IMR-90 (cell line): Measurements from ENCODE around the gene EMP1. TPM values are rescaled to one million over a fixed set of nuclear protein-coding genes. Genes with fewer than 3 reads are reported as not detected.

Experiments used
- ATAC-seq: fragments of 200-7000 bp; cut with Tn5 transposase; 2 replicates; pipeline ENCODE4 v1.9.1; 2020; ENCODE audit warnings: low read depth, mild to moderate bottlenecking, moderate library complexity
- BruUV-seq: library from RNA; stranded (reverse); fragments of 400-500 nt; replicated peaks from 2 replicates; lab custom pipeline; 2021; lab: Mats Ljungman, UMichigan
- CTCF ChIA-PET: fragments of 300-600 bp; formaldehyde crosslinking; extraction: SDS; loops from one replicate; lab custom pipeline; 2021; ENCODE audit warnings: antibody characterized with exemption; lab: Yijun Ruan, JAX
- POLR2A ChIA-PET: fragments of 300-600 bp; sonication (Branson Sonifier 250); formaldehyde crosslinking; loops from one replicate; lab custom pipeline; 2022; ENCODE audit warnings: antibody characterized with exemption; ENCODE audit not compliant: unreplicated experiment; lab: Charles Lee
- DNase-seq: peaks from one replicate; pipeline ENCODE4 v3.0.0; 2013
- H2AFZ ChIP-seq: replicated peaks from 2 replicates; pipeline ENCODE3; 2013; ENCODE audit warnings: low read length, mild to moderate bottlenecking; ENCODE audit not compliant: poor library complexity
- H2AK5ac ChIP-seq: 2 replicates; pipeline ENCODE4 v1.6.1; 2013; ENCODE audit warnings: low read depth, low read length, inconsistent platforms
- H2AK9ac ChIP-seq: replicated peaks from 2 replicates; pipeline ENCODE3; 2013; ENCODE audit warnings: mild to moderate bottlenecking, low read depth, low read length, moderate library complexity; ENCODE audit not compliant: poor library complexity
- H2BK120ac ChIP-seq: 2 replicates; pipeline ENCODE4 v1.6.1; 2013; ENCODE audit warnings: low read depth, low read length, inconsistent platforms
- H2BK15ac ChIP-seq: 3 replicates; pipeline ENCODE4 v1.6.1; 2013; ENCODE audit warnings: low read depth, low read length, inconsistent platforms
- H2BK20ac ChIP-seq: 2 replicates; pipeline ENCODE4 v1.6.1; 2013; ENCODE audit warnings: low read depth, mild to moderate bottlenecking, inconsistent platforms, low read length, moderate library complexity
- H2BK5ac ChIP-seq: 2 replicates; pipeline ENCODE4 v1.6.1; 2013; ENCODE audit warnings: mild to moderate bottlenecking, low read depth, low read length, inconsistent platforms; ENCODE audit not compliant: poor library complexity, severe bottlenecking
- H3K14ac ChIP-seq: replicated peaks from 2 replicates; pipeline ENCODE4 v1.6.1; 2013; ENCODE audit warnings: low read depth, low read length, inconsistent platforms
- H3K18ac ChIP-seq: 2 replicates; pipeline ENCODE4 v1.6.1; 2013; ENCODE audit warnings: low read depth, low read length, control low read depth
- H3K23ac ChIP-seq: 2 replicates; pipeline ENCODE4 v1.6.1; 2013; ENCODE audit warnings: low read depth, low read length, inconsistent platforms
- H3K27ac ChIP-seq: 2 replicates; pipeline ENCODE4 v1.5.1; 2013; ENCODE audit warnings: mild to moderate bottlenecking, control low read depth, low read length; ENCODE audit not compliant: insufficient read depth
- H3K27me3 ChIP-seq: 2 replicates; pipeline ENCODE4 v1.6.1; 2013; ENCODE audit warnings: low read length; ENCODE audit not compliant: control insufficient read depth, insufficient read depth
- H3K36me3 ChIP-seq: 2 replicates; pipeline ENCODE4 v1.6.1; 2013; ENCODE audit warnings: low read length, mixed read lengths; ENCODE audit not compliant: control insufficient read depth, insufficient read depth
- H3K4ac ChIP-seq: 2 replicates; pipeline ENCODE4 v1.6.1; 2013; ENCODE audit warnings: low read depth, low read length, inconsistent platforms
- H3K4me1 ChIP-seq: 2 replicates; pipeline ENCODE4 v1.6.1; 2013; ENCODE audit warnings: low read length, mixed read lengths; ENCODE audit not compliant: control insufficient read depth, insufficient read depth
- H3K4me2 ChIP-seq: 2 replicates; pipeline ENCODE4 v1.6.1; 2013; ENCODE audit warnings: low read depth, mild to moderate bottlenecking, control low read depth, low read length, moderate library complexity
- H3K4me3 ChIP-seq: 2 replicates; pipeline ENCODE4 v1.5.1; 2013; ENCODE audit warnings: low read depth, mild to moderate bottlenecking, control low read depth, low read length, moderate library complexity; ENCODE audit not compliant: insufficient read depth
- H3K56ac ChIP-seq: 2 replicates; pipeline ENCODE4 v1.6.1; 2013; ENCODE audit warnings: low read length, inconsistent platforms; ENCODE audit not compliant: insufficient read depth; ENCODE audit errors: extremely low read depth
- H3K79me1 ChIP-seq, 2 experiments: 2 replicates each; pipeline ENCODE4 v1.6.1; 2013; ENCODE audit warnings: low read length in 2 of 2, inconsistent platforms in 1 of 2, low read depth in 1 of 2
- H3K9ac ChIP-seq: 2 replicates; pipeline ENCODE4 v1.6.1; 2013; ENCODE audit warnings: low read depth, low read length, control low read depth
- H3K9me1 ChIP-seq: 2 replicates; pipeline ENCODE4 v1.6.1; 2013; ENCODE audit warnings: low read length, inconsistent platforms; ENCODE audit not compliant: insufficient read depth
- H3K9me3 ChIP-seq: 2 replicates; pipeline ENCODE4 v1.6.1; 2013; ENCODE audit warnings: low read length; ENCODE audit not compliant: control insufficient read depth, insufficient read depth
- H4K20me1 ChIP-seq: 2 replicates; pipeline ENCODE4 v1.6.1; 2013; ENCODE audit warnings: low read length, inconsistent platforms; ENCODE audit not compliant: insufficient read depth
- H4K5ac ChIP-seq: 2 replicates; pipeline ENCODE4 v1.6.1; 2013; ENCODE audit warnings: mild to moderate bottlenecking, low read depth, low read length, control low read depth
- H4K8ac ChIP-seq, 2 experiments: 2 replicates each; pipeline ENCODE4 v1.6.1; 2013; ENCODE audit warnings: low read depth in 2 of 2, low read length in 2 of 2, control low read depth in 1 of 2, inconsistent platforms in 1 of 2
- H4K91ac ChIP-seq: 2 replicates; pipeline ENCODE4 v1.6.1; 2013; ENCODE audit warnings: low read depth, low read length, inconsistent platforms; ENCODE audit not compliant: insufficient read depth
- BHLHE40 ChIP-seq: fragments of 150-350 bp; IDR thresholded peaks from 2 replicates; pipeline ENCODE4 v1.6.1; 2016; ENCODE audit warnings: mild to moderate bottlenecking, low read depth, low read length
- CEBPB ChIP-seq: IDR thresholded peaks from 2 replicates; pipeline ENCODE4 v1.6.1; 2012; ENCODE audit warnings: low read depth, low read length, improper control_type of control experiment
- CHD1 ChIP-seq: IDR thresholded peaks from 2 replicates; pipeline ENCODE4 v1.6.1; 2012; ENCODE audit warnings: low read depth, low read length, improper control_type of control experiment
- CTCF ChIP-seq: conservative IDR thresholded peaks from 2 replicates; pipeline ENCODE4 v1.5.1; 2012; ENCODE audit warnings: mild to moderate bottlenecking, low read depth, low read length, improper control_type of control experiment
- FOS ChIP-seq: fragments of 150-350 bp; IDR thresholded peaks from 2 replicates; pipeline ENCODE4 v1.6.1; 2016; ENCODE audit warnings: low read depth, low read length
- MAFK ChIP-seq: IDR thresholded peaks from 2 replicates; pipeline ENCODE4 v1.6.1; 2012; ENCODE audit warnings: low read depth, low read length, improper control_type of control experiment
- MAZ ChIP-seq: IDR thresholded peaks from 2 replicates; pipeline ENCODE4 v1.6.1; 2012; ENCODE audit warnings: low read depth, mild to moderate bottlenecking, low read length, improper control_type of control experiment, moderate library complexity, borderline replicate concordance
- MXI1 ChIP-seq: IDR thresholded peaks from 2 replicates; pipeline ENCODE4 v1.6.1; 2012; ENCODE audit warnings: low read depth, mild to moderate bottlenecking, low read length, moderate library complexity, borderline replicate concordance
- NFE2L2 ChIP-seq: fragments of 150-350 bp; IDR thresholded peaks from 2 replicates; pipeline ENCODE4 v1.6.1; 2016; ENCODE audit warnings: low read depth, mild to moderate bottlenecking, low read length
- POLR2A ChIP-seq: IDR thresholded peaks from 2 replicates; pipeline ENCODE4 v1.6.1; 2012; ENCODE audit warnings: mild to moderate bottlenecking, low read depth, low read length
- RAD21 ChIP-seq: IDR thresholded peaks from 2 replicates; pipeline ENCODE4 v1.6.1; 2012; ENCODE audit warnings: low read length, improper control_type of control experiment
- RCOR1 ChIP-seq: IDR thresholded peaks from 2 replicates; pipeline ENCODE4 v1.6.1; 2012; ENCODE audit warnings: mild to moderate bottlenecking, low read length, improper control_type of control experiment; ENCODE audit not compliant: insufficient replicate concordance
- RFX5 ChIP-seq: IDR thresholded peaks from 2 replicates; pipeline ENCODE4 v1.8.0; 2012; ENCODE audit warnings: low read depth, mild to moderate bottlenecking, low read length, moderate library complexity
- SMC3 ChIP-seq: fragments of 150-350 bp; IDR thresholded peaks from 2 replicates; pipeline ENCODE4 v1.6.1; 2016; ENCODE audit warnings: low read depth, mild to moderate bottlenecking, antibody characterized with exemption, low read length, moderate library complexity
- WGBS, 2 experiments: methylation state at CpG; one replicate each; pipeline versions ENCODE4 v1.1.5 to v1.1.7; 2013; ENCODE audit warnings: missing lambda C conversion rate in 2 of 2; ENCODE audit not compliant: insufficient read length in 1 of 2; ENCODE audit errors: extremely low coverage in 2 of 2; 5-methylcytosine and 5-hydroxymethylcytosine counted together
- dilution Hi-C: fragments of 300-500 bp; cut with HindIII; formaldehyde crosslinking; loops from one replicate; pipeline ENCODE4 v1.14.3; 2018; ENCODE audit warnings: low sequenced_read_pairs; ENCODE audit not compliant: unreplicated experiment
- in situ Hi-C: fragments of 300-500 bp; cut with MboI; formaldehyde crosslinking; loops from 3 replicates; pipeline ENCODE4 v1.14.3; 2019; ENCODE audit warnings: low sequenced_read_pairs, inconsistent platforms, mixed read lengths
- intact Hi-C: fragments of 100-400 bp; cut with micrococcal nuclease; formaldehyde crosslinking; loops from 2 replicates; pipeline ENCODE4 v1.10.0; 2022
- polyA plus RNA-seq, 3 experiments: library from polyadenylated mRNA; depleted of rRNA; stranded (reverse); fragments of >200 nt; gene quantifications; 2 replicates each; pipeline ENCODE4 v1.2.3, GENCODE V29; 2012; ENCODE audit warnings: low replicate concordance in 1 of 3
- total RNA-seq: library from RNA; depleted of rRNA; stranded (reverse); fragments of >200 nt; gene quantifications from 2 replicates; pipeline ENCODE4 v1.2.3, GENCODE V29; 2012

The EMP1 gene
- total and polyA plus RNA-seq, 2 of the 4 experiments (the other 2 are of a cell fraction), result 137 to 201 TPM

- Histone ChIP-seq H3K4ac (peak overlapping the region; percentile 93), H3K9me1 (peaks cover 22% of the 10 kb centered on the region), H2BK20ac (peak overlapping the region; percentile 90), H2AK9ac (peak overlapping the region; percentile 82), H2BK120ac (peak overlapping the region; percentile 91), H3K27ac (peak overlapping the region; percentile 84), H3K27me3 (no peaks in the 10 kb centered on the region), H3K4me1 (peaks cover 23% of the 10 kb centered on the region), H3K9me3 (no peaks in the 10 kb centered on the region), H2BK15ac (peak overlapping the region; percentile 87), H2AFZ (peak overlapping the region; percentile 26), H3K79me1 (peaks cover 0 to 15% of the 10 kb centered on the region in 2 experiments; a peak in 1 of 4 replicates), H3K4me2 (peak overlapping the region; percentile 71), H3K36me3 (no peaks in the 10 kb centered on the region), H3K4me3 (no peak overlapping the region), H3K14ac (peak overlapping the region; percentile 92), H3K18ac (peak overlapping the region; percentile 94), H2AK5ac (peak overlapping the region; percentile 96), H3K9ac (peak overlapping the region; percentile 63), H4K8ac (peak overlapping the region; percentile 66 to 80), H4K91ac (peak overlapping the region; percentile 86), H3K56ac (peak overlapping the region; percentile 75), H2BK5ac (peak overlapping the region; percentile 77), H3K23ac (peak overlapping the region; percentile 88), H4K5ac (peak overlapping the region; percentile 94), H4K20me1 (no peaks in the 10 kb centered on the region)
- dilution Hi-C loops (no loop called here), in situ Hi-C loops (no loop called here), intact Hi-C loops (loop anchor here (1.0 kb wide), 1 partner anchor 75 kb away; no protein-coding TSS in a partner anchor)
- POLR2A ChIA-PET, result interaction anchor here (0.6 kb wide), 1 partner anchor 9 kb away, joined by 5 read pairs; no protein-coding TSS in a partner anchor
- ATAC-seq (peak; percentile 97), DNase-seq (peak; percentile 97)
- CTCF ChIA-PET, result interaction anchor here (1.0 kb wide), 1 partner anchor 257 kb away, joined by 3 read pairs; no protein-coding TSS in a partner anchor
- no TSS peak for BruUV-seq
- WGBS, 2 experiments, result 20% methylated on average over 4 of the region's 12 CpGs; no CpG with 5 or more reads in 1 of the 2 experiments
- TF ChIP-seq POLR2A, result peak; percentile 67; the same call in 1 of the 2 replicates
- TF ChIP-seq RAD21, result peak; percentile 19; the same call in 1 of the 2 replicates
- TF ChIP-seq RCOR1, result peak; percentile 42
- TF ChIP-seq SMC3, result peak; percentile 19; the same call in 1 of the 2 replicates
- peak; percentile 60; the same call in 1 of the 2 replicates for TF ChIP-seq FOS
- TF ChIP-seq MAZ, result peak; percentile 17; the same call in 1 of the 2 replicates
- peak; percentile 72 for TF ChIP-seq MAFK
- no peak for TF ChIP-seq CTCF
- 0 out of 2 replicates have a peak, but pooled peaks have one; percentile 17 for TF ChIP-seq BHLHE40
- no peak; the same call in 1 of the 2 replicates for TF ChIP-seq CHD1
- no peak for TF ChIP-seq RFX5
- TF ChIP-seq NFE2L2, result peak; percentile 51; the same call in 1 of the 2 replicates
- no peak for TF ChIP-seq CEBPB
- TF ChIP-seq MXI1, result no peak
Observed at GRCh38 chr12:13173012-13173932, 23.3 kb upstream of the EMP1 start.
